Neural progenitor cell (in vitro differentiated cells): ENCODE measurements around the gene CAPZB. TPM values are rescaled to one million over a fixed set of nuclear protein-coding genes. Genes with fewer than 3 reads are reported as not detected.

Source experiments
- DNase-seq: peaks from one replicate; pipeline ENCODE4 v3.0.0-alpha.2; 2016; ENCODE audit warnings: low spot score
- H2AFZ ChIP-seq: fragments of 200-600 bp; sonication (generic); replicated peaks from 2 replicates; pipeline ENCODE4 v1.6.1; 2016; ENCODE audit warnings: antibody characterized with exemption
- H3F3A ChIP-seq: fragments of 200-600 bp; sonication (generic); 2 replicates; pipeline ENCODE4 v1.6.1; 2016; ENCODE audit warnings: antibody characterized with exemption, low read depth
- H3K27ac ChIP-seq: fragments of 200-600 bp; sonication (generic); 2 replicates; pipeline ENCODE4 v1.5.1; 2016; ENCODE audit warnings: mild to moderate bottlenecking
- H3K27me3 ChIP-seq: fragments of 200-600 bp; sonication (generic); 2 replicates; pipeline ENCODE4 v1.6.1; 2016; ENCODE audit warnings: mild to moderate bottlenecking, moderate library complexity
- H3K36me3 ChIP-seq: fragments of 200-600 bp; sonication (generic); 2 replicates; pipeline ENCODE4 v1.5.1; 2016
- H3K4me1 ChIP-seq: fragments of 200-600 bp; sonication (generic); 2 replicates; pipeline ENCODE4 v1.6.1; 2016; ENCODE audit warnings: mixed run types
- H3K4me2 ChIP-seq: fragments of 200-600 bp; sonication (generic); 2 replicates; pipeline ENCODE4 v1.6.1; 2016
- H3K4me3 ChIP-seq: fragments of 200-600 bp; sonication (generic); 2 replicates; pipeline ENCODE4 v1.5.1; 2016
- H3K79me2 ChIP-seq: fragments of 200-600 bp; sonication (generic); 2 replicates; pipeline ENCODE4 v1.6.1; 2016; ENCODE audit warnings: low read depth
- H3K9ac ChIP-seq: fragments of 200-600 bp; sonication (generic); 2 replicates; pipeline ENCODE4 v1.6.1; 2016
- H3K9me3 ChIP-seq: fragments of 200-600 bp; sonication (generic); 2 replicates; pipeline ENCODE4 v1.5.1; 2016; ENCODE audit warnings: low read depth
- H4K20me1 ChIP-seq: fragments of 200-600 bp; sonication (generic); 2 replicates; pipeline ENCODE4 v1.6.1; 2016; ENCODE audit warnings: low read depth
- H3K27ac Mint-ChIP-seq: 3 replicates; pipeline ENCODE4 v1.8.0; 2021; ENCODE audit warnings: mixed read lengths
- H3K27me3 Mint-ChIP-seq: 2 replicates; pipeline ENCODE4 v1.8.0; 2022; ENCODE audit warnings: low read depth, mild to moderate bottlenecking, inconsistent platforms, moderate library complexity, mixed read lengths; ENCODE audit not compliant: insufficient read depth
- H3K36me3 Mint-ChIP-seq: 3 replicates; pipeline ENCODE4 v1.8.0; 2021; ENCODE audit warnings: mixed read lengths
- H3K4me1 Mint-ChIP-seq: 3 replicates; pipeline ENCODE4 v1.8.0; 2021; ENCODE audit warnings: mixed read lengths
- H3K4me3 Mint-ChIP-seq: 3 replicates; pipeline ENCODE4 v1.8.0; 2021; ENCODE audit warnings: mild to moderate bottlenecking, moderate library complexity, mixed read lengths
- H3K9me3 Mint-ChIP-seq: 3 replicates; pipeline ENCODE4 v1.8.0; 2020; ENCODE audit warnings: mixed read lengths
- EZH2 ChIP-seq: fragments of 200-600 bp; sonication (generic); IDR thresholded peaks from 2 replicates; pipeline ENCODE4 v1.6.1; 2017; ENCODE audit warnings: antibody characterized with exemption, mild to moderate bottlenecking, moderate library complexity
- EZH2phosphoT487 ChIP-seq: fragments of 200-600 bp; sonication (generic); IDR thresholded peaks from 2 replicates; pipeline ENCODE4 v1.6.1; 2017; ENCODE audit warnings: antibody characterized with exemption
- total RNA-seq: library from RNA; depleted of rRNA; stranded (reverse); fragments of >200 nt; gene quantifications from 2 replicates; pipeline ENCODE4 v1.2.3, GENCODE V29; 2015; ENCODE audit warnings: low replicate concordance
- TF ChIP-seq, protein P1 (sequence below): fragments of 200-600 bp; sonication (generic); IDR thresholded peaks from 2 replicates; pipeline ENCODE4 v1.5.1; 2017; ENCODE audit warnings: antibody characterized with exemption, mild to moderate bottlenecking

CAPZB gene
- total RNA-seq, 1 donor from 2014 or later = 134 TPM

DNA sequence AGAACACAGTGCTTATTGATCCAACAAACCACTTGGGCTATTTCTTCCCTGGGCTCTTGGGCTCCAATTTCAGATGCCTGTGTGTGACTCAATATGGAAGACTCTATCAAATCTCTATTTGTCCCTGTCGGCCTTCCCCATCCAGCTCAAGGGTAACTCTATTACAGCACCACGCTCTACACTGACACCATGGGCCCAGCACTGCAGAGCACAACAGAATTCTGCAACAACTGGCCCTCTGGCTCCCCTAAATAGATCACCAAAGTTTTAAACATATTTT, 51.7 kb downstream of the CAPZB start:
- Histone ChIP-seq H3K79me2 (peaks cover 98% of the 10 kb centered on the region), H4K20me1 (peaks cover 60% of the 10 kb centered on the region), H3K9me3 (no peaks in the 10 kb centered on the region), H3K27me3 (no peaks in the 10 kb centered on the region), H2AFZ (no peak overlapping the region), H3K27ac (no peak overlapping the region), H3K36me3 (no peaks in the 10 kb centered on the region), H3K4me3 (no peak overlapping the region), H3F3A (no peaks in the 10 kb centered on the region), H3K9ac (no peak overlapping the region), H3K4me2 (no peak overlapping the region), H3K4me1 (peaks cover 22% of the 10 kb centered on the region)
- peaks cover 10% of the 10 kb centered on the region for H3K36me3 Mint-ChIP-seq
- H3K27ac Mint-ChIP-seq = no peak overlapping the region
- H3K4me1 Mint-ChIP-seq = peaks cover 45% of the 10 kb centered on the region
- no peak for DNase-seq
- H3K27me3 Mint-ChIP-seq = no peaks in the 10 kb centered on the region
- no peak for TF ChIP-seq EZH2
- TF ChIP-seq EZH2phosphoT487 = no peak
- TF ChIP-seq, protein P1, sequence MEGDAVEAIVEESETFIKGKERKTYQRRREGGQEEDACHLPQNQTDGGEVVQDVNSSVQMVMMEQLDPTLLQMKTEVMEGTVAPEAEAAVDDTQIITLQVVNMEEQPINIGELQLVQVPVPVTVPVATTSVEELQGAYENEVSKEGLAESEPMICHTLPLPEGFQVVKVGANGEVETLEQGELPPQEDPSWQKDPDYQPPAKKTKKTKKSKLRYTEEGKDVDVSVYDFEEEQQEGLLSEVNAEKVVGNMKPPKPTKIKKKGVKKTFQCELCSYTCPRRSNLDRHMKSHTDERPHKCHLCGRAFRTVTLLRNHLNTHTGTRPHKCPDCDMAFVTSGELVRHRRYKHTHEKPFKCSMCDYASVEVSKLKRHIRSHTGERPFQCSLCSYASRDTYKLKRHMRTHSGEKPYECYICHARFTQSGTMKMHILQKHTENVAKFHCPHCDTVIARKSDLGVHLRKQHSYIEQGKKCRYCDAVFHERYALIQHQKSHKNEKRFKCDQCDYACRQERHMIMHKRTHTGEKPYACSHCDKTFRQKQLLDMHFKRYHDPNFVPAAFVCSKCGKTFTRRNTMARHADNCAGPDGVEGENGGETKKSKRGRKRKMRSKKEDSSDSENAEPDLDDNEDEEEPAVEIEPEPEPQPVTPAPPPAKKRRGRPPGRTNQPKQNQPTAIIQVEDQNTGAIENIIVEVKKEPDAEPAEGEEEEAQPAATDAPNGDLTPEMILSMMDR = no peak
- no peaks in the 10 kb centered on the region for H3K9me3 Mint-ChIP-seq
- no peak overlapping the region for H3K4me3 Mint-ChIP-seq

DNA sequence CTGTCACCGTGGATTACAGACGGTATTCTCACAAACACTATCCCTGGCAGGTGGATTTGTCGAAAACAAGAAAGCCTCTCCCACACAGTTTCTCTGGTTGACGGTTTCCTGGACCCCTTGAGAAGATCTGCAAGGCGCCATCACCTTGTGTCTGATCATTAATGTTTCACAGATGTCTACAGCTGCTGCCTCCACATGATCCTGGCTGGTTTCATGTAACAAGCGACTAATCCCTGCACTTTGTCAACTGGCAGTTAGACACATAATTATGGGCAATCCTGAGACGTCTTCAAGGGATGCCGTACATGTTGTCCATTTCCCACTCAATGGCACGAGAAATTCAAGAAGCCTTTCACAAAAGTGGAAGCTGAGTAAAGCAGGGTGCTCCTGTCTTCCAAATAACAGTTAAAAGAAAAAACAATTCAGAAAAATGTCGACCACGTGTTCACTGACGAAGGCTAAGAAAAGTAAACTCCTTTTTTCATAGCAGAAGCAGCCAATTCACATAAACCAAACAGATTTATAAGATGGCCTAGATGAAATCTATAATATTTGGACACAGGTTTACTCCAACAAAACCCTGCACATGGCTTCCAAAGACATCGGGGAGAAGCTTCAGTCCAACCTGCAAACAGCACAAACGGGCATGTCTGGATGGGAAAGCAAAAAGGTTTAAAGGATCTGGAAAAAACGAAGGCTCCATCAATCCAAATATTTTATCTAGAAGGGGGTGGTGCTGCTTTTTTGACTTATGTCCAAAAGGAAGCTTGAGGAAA, 52.2 kb downstream of the CAPZB start:
- TF ChIP-seq EZH2 (no peak), EZH2phosphoT487 (no peak)
- TF ChIP-seq, protein P1 = no peak
- Histone ChIP-seq H3K27ac (no peak overlapping the region), H2AFZ (no peak overlapping the region), H3K9ac (no peak overlapping the region), H3K4me3 (no peak overlapping the region), H3F3A (no peaks in the 10 kb centered on the region), H3K9me3 (no peaks in the 10 kb centered on the region), H3K27me3 (no peaks in the 10 kb centered on the region), H4K20me1 (peaks cover 59% of the 10 kb centered on the region), H3K4me1 (peaks cover 24% of the 10 kb centered on the region), H3K4me2 (no peak overlapping the region), H3K36me3 (no peaks in the 10 kb centered on the region), H3K79me2 (peaks cover 98% of the 10 kb centered on the region)
- H3K27me3 Mint-ChIP-seq = no peaks in the 10 kb centered on the region
- H3K9me3 Mint-ChIP-seq = no peaks in the 10 kb centered on the region
- H3K4me1 Mint-ChIP-seq = peaks cover 43% of the 10 kb centered on the region
- H3K36me3 Mint-ChIP-seq = peaks cover 12% of the 10 kb centered on the region
- no peak overlapping the region for H3K27ac Mint-ChIP-seq
- no peak for DNase-seq
- H3K4me3 Mint-ChIP-seq = no peak overlapping the region

DNA sequence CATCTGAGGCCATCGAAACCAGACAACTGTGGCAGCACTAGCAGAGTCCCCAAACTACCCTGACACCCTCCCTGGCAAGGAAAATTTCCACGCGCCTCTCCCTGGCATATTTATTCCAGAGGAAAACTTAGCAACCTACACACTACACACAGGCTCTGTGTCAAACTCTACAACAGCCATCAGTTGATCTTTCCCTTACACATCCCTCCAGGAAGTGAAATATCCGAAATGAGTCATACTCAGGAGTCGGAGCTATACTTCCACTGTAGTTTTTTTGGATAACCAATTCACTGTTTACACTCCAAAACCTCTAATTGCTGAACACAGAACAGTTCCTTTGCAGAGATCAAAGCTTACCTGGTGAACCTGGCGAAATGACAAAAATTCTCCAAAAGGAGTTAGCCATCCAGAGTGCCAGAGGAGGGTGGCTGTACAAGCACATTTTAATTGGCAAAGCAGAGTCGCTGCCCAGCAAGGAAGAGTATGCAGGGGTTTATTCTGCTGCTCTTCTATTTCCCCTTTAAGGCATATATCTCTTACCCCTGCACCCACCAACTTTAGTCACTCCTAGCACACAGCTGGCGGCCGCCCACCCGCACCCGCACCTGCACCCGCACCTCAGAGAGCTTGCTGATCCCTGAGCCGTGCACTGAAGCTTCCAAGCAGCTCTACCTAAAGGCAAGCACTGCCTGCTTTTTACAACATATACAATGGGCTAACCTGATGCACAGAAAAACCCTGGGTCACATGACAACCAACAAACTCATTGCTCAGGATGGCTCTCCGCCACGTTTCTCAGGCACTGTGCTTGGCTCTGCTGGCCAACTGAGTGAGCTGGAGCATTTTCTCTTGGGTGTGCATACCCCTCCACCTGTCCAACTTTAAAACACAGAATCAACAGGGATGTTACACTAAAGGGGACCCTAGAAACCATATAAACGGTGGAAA, 54.9 kb downstream of the CAPZB start:
- Histone ChIP-seq H3K4me2 (peak overlapping the region; percentile 39), H3K4me3 (no peak overlapping the region), H3K9me3 (no peaks in the 10 kb centered on the region), H2AFZ (no peak overlapping the region), H3K4me1 (peaks cover 30% of the 10 kb centered on the region), H3K79me2 (peaks cover 100% of the 10 kb centered on the region), H3F3A (no peaks in the 10 kb centered on the region), H3K9ac (no peak overlapping the region), H3K27me3 (no peaks in the 10 kb centered on the region), H3K36me3 (no peaks in the 10 kb centered on the region), H4K20me1 (peaks cover 62% of the 10 kb centered on the region), H3K27ac (no peak overlapping the region)
- H3K4me3 Mint-ChIP-seq = no peak overlapping the region
- H3K9me3 Mint-ChIP-seq = no peaks in the 10 kb centered on the region
- no peak for DNase-seq
- H3K27me3 Mint-ChIP-seq = no peaks in the 10 kb centered on the region
- TF ChIP-seq, protein P1 = no peak
- no peak for TF ChIP-seq EZH2
- no peak for TF ChIP-seq EZH2phosphoT487
- H3K4me1 Mint-ChIP-seq = peaks cover 52% of the 10 kb centered on the region
- H3K36me3 Mint-ChIP-seq = peaks cover 9% of the 10 kb centered on the region
- H3K27ac Mint-ChIP-seq = peak overlapping the region; percentile 18
